IMR-90 (cell line): ENCODE data around the gene SPRED2. TPM values are rescaled to one million over a fixed set of nuclear protein-coding genes. Genes with fewer than 3 reads are reported as not detected.

Experiments
- ATAC-seq: fragments of 200-7000 bp; cut with Tn5 transposase; 2 replicates; pipeline ENCODE4 v1.9.1; 2020; ENCODE audit warnings: low read depth, mild to moderate bottlenecking, moderate library complexity
- BruUV-seq: library from RNA; stranded (reverse); fragments of 400-500 nt; replicated peaks from 2 replicates; lab custom pipeline; 2021; lab: Mats Ljungman, UMichigan
- CTCF ChIA-PET: fragments of 300-600 bp; formaldehyde crosslinking; extraction: SDS; loops from one replicate; lab custom pipeline; 2021; ENCODE audit warnings: antibody characterized with exemption; lab: Yijun Ruan, JAX
- POLR2A ChIA-PET: fragments of 300-600 bp; sonication (Branson Sonifier 250); formaldehyde crosslinking; loops from one replicate; lab custom pipeline; 2022; ENCODE audit warnings: antibody characterized with exemption; ENCODE audit not compliant: unreplicated experiment; lab: Charles Lee
- DNase-seq: peaks from one replicate; pipeline ENCODE4 v3.0.0; 2013
- H2AFZ ChIP-seq: replicated peaks from 2 replicates; pipeline ENCODE3; 2013; ENCODE audit warnings: low read length, mild to moderate bottlenecking; ENCODE audit not compliant: poor library complexity
- H2AK5ac ChIP-seq: 2 replicates; pipeline ENCODE4 v1.6.1; 2013; ENCODE audit warnings: low read depth, low read length, inconsistent platforms
- H2AK9ac ChIP-seq: replicated peaks from 2 replicates; pipeline ENCODE3; 2013; ENCODE audit warnings: mild to moderate bottlenecking, low read depth, low read length, moderate library complexity; ENCODE audit not compliant: poor library complexity
- H2BK120ac ChIP-seq: 2 replicates; pipeline ENCODE4 v1.6.1; 2013; ENCODE audit warnings: low read depth, low read length, inconsistent platforms
- H2BK15ac ChIP-seq: 3 replicates; pipeline ENCODE4 v1.6.1; 2013; ENCODE audit warnings: low read depth, low read length, inconsistent platforms
- H2BK20ac ChIP-seq: 2 replicates; pipeline ENCODE4 v1.6.1; 2013; ENCODE audit warnings: low read depth, mild to moderate bottlenecking, inconsistent platforms, low read length, moderate library complexity
- H2BK5ac ChIP-seq: 2 replicates; pipeline ENCODE4 v1.6.1; 2013; ENCODE audit warnings: mild to moderate bottlenecking, low read depth, low read length, inconsistent platforms; ENCODE audit not compliant: poor library complexity, severe bottlenecking
- H3K14ac ChIP-seq: replicated peaks from 2 replicates; pipeline ENCODE4 v1.6.1; 2013; ENCODE audit warnings: low read depth, low read length, inconsistent platforms
- H3K18ac ChIP-seq: 2 replicates; pipeline ENCODE4 v1.6.1; 2013; ENCODE audit warnings: low read depth, low read length, control low read depth
- H3K23ac ChIP-seq: 2 replicates; pipeline ENCODE4 v1.6.1; 2013; ENCODE audit warnings: low read depth, low read length, inconsistent platforms
- H3K27ac ChIP-seq: 2 replicates; pipeline ENCODE4 v1.5.1; 2013; ENCODE audit warnings: mild to moderate bottlenecking, control low read depth, low read length; ENCODE audit not compliant: insufficient read depth
- H3K27me3 ChIP-seq: 2 replicates; pipeline ENCODE4 v1.6.1; 2013; ENCODE audit warnings: low read length; ENCODE audit not compliant: control insufficient read depth, insufficient read depth
- H3K36me3 ChIP-seq: 2 replicates; pipeline ENCODE4 v1.6.1; 2013; ENCODE audit warnings: low read length, mixed read lengths; ENCODE audit not compliant: control insufficient read depth, insufficient read depth
- H3K4ac ChIP-seq: 2 replicates; pipeline ENCODE4 v1.6.1; 2013; ENCODE audit warnings: low read depth, low read length, inconsistent platforms
- H3K4me1 ChIP-seq: 2 replicates; pipeline ENCODE4 v1.6.1; 2013; ENCODE audit warnings: low read length, mixed read lengths; ENCODE audit not compliant: control insufficient read depth, insufficient read depth
- H3K4me2 ChIP-seq: 2 replicates; pipeline ENCODE4 v1.6.1; 2013; ENCODE audit warnings: low read depth, mild to moderate bottlenecking, control low read depth, low read length, moderate library complexity
- H3K4me3 ChIP-seq: 2 replicates; pipeline ENCODE4 v1.5.1; 2013; ENCODE audit warnings: low read depth, mild to moderate bottlenecking, control low read depth, low read length, moderate library complexity; ENCODE audit not compliant: insufficient read depth
- H3K56ac ChIP-seq: 2 replicates; pipeline ENCODE4 v1.6.1; 2013; ENCODE audit warnings: low read length, inconsistent platforms; ENCODE audit not compliant: insufficient read depth; ENCODE audit errors: extremely low read depth
- H3K79me1 ChIP-seq, 2 experiments: 2 replicates each; pipeline ENCODE4 v1.6.1; 2013; ENCODE audit warnings: low read length in 2 of 2, inconsistent platforms in 1 of 2, low read depth in 1 of 2
- H3K9ac ChIP-seq: 2 replicates; pipeline ENCODE4 v1.6.1; 2013; ENCODE audit warnings: low read depth, low read length, control low read depth
- H3K9me1 ChIP-seq: 2 replicates; pipeline ENCODE4 v1.6.1; 2013; ENCODE audit warnings: low read length, inconsistent platforms; ENCODE audit not compliant: insufficient read depth
- H3K9me3 ChIP-seq: 2 replicates; pipeline ENCODE4 v1.6.1; 2013; ENCODE audit warnings: low read length; ENCODE audit not compliant: control insufficient read depth, insufficient read depth
- H4K20me1 ChIP-seq: 2 replicates; pipeline ENCODE4 v1.6.1; 2013; ENCODE audit warnings: low read length, inconsistent platforms; ENCODE audit not compliant: insufficient read depth
- H4K5ac ChIP-seq: 2 replicates; pipeline ENCODE4 v1.6.1; 2013; ENCODE audit warnings: mild to moderate bottlenecking, low read depth, low read length, control low read depth
- H4K8ac ChIP-seq, 2 experiments: 2 replicates each; pipeline ENCODE4 v1.6.1; 2013; ENCODE audit warnings: low read depth in 2 of 2, low read length in 2 of 2, control low read depth in 1 of 2, inconsistent platforms in 1 of 2
- H4K91ac ChIP-seq: 2 replicates; pipeline ENCODE4 v1.6.1; 2013; ENCODE audit warnings: low read depth, low read length, inconsistent platforms; ENCODE audit not compliant: insufficient read depth
- BHLHE40 ChIP-seq: fragments of 150-350 bp; IDR thresholded peaks from 2 replicates; pipeline ENCODE4 v1.6.1; 2016; ENCODE audit warnings: mild to moderate bottlenecking, low read depth, low read length
- FOS ChIP-seq: fragments of 150-350 bp; IDR thresholded peaks from 2 replicates; pipeline ENCODE4 v1.6.1; 2016; ENCODE audit warnings: low read depth, low read length
- MXI1 ChIP-seq: IDR thresholded peaks from 2 replicates; pipeline ENCODE4 v1.6.1; 2012; ENCODE audit warnings: low read depth, mild to moderate bottlenecking, low read length, moderate library complexity, borderline replicate concordance
- SMC3 ChIP-seq: fragments of 150-350 bp; IDR thresholded peaks from 2 replicates; pipeline ENCODE4 v1.6.1; 2016; ENCODE audit warnings: low read depth, mild to moderate bottlenecking, antibody characterized with exemption, low read length, moderate library complexity
- WGBS, 2 experiments: methylation state at CpG; one replicate each; pipeline versions ENCODE4 v1.1.5 to v1.1.7; 2013; ENCODE audit warnings: missing lambda C conversion rate in 2 of 2; ENCODE audit not compliant: insufficient read length in 1 of 2; ENCODE audit errors: extremely low coverage in 2 of 2; 5-methylcytosine and 5-hydroxymethylcytosine counted together
- dilution Hi-C: fragments of 300-500 bp; cut with HindIII; formaldehyde crosslinking; loops from one replicate; pipeline ENCODE4 v1.14.3; 2018; ENCODE audit warnings: low sequenced_read_pairs; ENCODE audit not compliant: unreplicated experiment
- in situ Hi-C: fragments of 300-500 bp; cut with MboI; formaldehyde crosslinking; loops from 3 replicates; pipeline ENCODE4 v1.14.3; 2019; ENCODE audit warnings: low sequenced_read_pairs, inconsistent platforms, mixed read lengths
- intact Hi-C: fragments of 100-400 bp; cut with micrococcal nuclease; formaldehyde crosslinking; loops from 2 replicates; pipeline ENCODE4 v1.10.0; 2022
- polyA plus RNA-seq, 3 experiments: library from polyadenylated mRNA; depleted of rRNA; stranded (reverse); fragments of >200 nt; gene quantifications; 2 replicates each; pipeline ENCODE4 v1.2.3, GENCODE V29; 2012; ENCODE audit warnings: low replicate concordance in 1 of 3
- total RNA-seq: library from RNA; depleted of rRNA; stranded (reverse); fragments of >200 nt; gene quantifications from 2 replicates; pipeline ENCODE4 v1.2.3, GENCODE V29; 2012
- TF ChIP-seq, protein P1 (sequence below): fragments of 150-350 bp; IDR thresholded peaks from 2 replicates; pipeline ENCODE4 v1.6.1; 2016; ENCODE audit warnings: low read depth, mild to moderate bottlenecking, low read length, moderate library complexity, borderline replicate concordance
- TF ChIP-seq, protein P2 (sequence below): fragments of 150-350 bp; IDR thresholded peaks from 2 replicates; pipeline ENCODE4 v1.6.1; 2017; ENCODE audit warnings: mild to moderate bottlenecking, antibody characterized with exemption, low read length, low read depth

SPRED2 gene
- total and polyA plus RNA-seq, 2 of the 4 experiments (the other 2 are of a cell fraction), result 4.8 to 18.7 TPM

DNA sequence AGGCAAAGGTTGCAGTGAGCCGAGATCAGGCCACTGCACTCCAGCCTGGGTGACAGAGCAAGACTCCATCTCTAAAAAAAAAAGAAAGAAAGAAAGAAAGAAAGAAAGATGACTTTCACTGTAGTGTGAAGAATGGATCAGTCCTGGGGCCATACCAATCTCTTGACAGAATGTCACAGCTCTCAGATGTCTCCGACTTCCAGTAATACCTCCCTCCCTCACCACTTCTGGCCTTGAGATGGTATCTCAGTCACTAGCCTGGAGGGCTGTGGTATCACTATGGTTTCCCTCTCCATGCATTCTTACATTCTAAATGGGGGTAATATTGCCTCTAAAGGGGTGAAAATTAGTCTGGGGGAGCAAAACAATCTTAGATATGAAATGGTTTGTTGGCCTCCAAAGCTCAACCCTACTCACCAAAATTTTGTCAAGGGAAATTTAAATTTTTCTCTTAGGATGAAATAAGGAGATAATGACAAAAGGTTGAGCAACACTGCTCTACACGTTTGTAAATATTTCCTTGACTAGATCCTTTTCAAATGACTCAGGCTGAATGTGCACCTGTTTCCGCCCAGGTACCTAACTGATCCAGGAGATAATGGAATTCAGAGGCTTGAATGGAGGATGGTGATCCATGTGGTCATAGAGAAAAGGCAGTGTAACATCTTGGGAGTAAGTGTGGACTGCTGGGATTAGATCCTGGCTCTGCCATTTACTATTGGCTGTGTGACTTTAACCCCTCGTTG is 19.9 kb upstream of the SPRED2 start:
- no peak for ATAC-seq
- Histone ChIP-seq H4K91ac (no peak overlapping the region), H2AK5ac (no peak overlapping the region), H3K27ac (no peak overlapping the region), H2BK15ac (no peak overlapping the region), H2AFZ (no peak overlapping the region), H3K9me3 (no peaks in the 10 kb centered on the region), H2BK5ac (no peak overlapping the region), H3K9ac (no peak overlapping the region), H3K18ac (no peak overlapping the region), H4K20me1 (no peaks in the 10 kb centered on the region), H3K27me3 (peaks cover 8% of the 10 kb centered on the region; the same call in 1 of the 2 replicates), H4K8ac (no peak overlapping the region), H3K23ac (no peak overlapping the region), H2BK120ac (no peak overlapping the region), H3K4ac (no peak overlapping the region), H4K5ac (no peak overlapping the region), H2AK9ac (no peak overlapping the region), H2BK20ac (no peak overlapping the region), H3K4me1 (no peaks in the 10 kb centered on the region), H3K4me3 (no peak overlapping the region), H3K56ac (no peak overlapping the region), H3K79me1 (no peaks in the 10 kb centered on the region), H3K14ac (no peak overlapping the region), H3K9me1 (no peaks in the 10 kb centered on the region), H3K36me3 (no peaks in the 10 kb centered on the region), H3K4me2 (no peak overlapping the region)
- intact Hi-C loops, result no loop called here
- POLR2A ChIA-PET, result no interaction called here
- CTCF ChIA-PET, result no interaction called here
- BruUV-seq, result no TSS peak
- no peak for DNase-seq
- no CpG with 5 or more reads among the region's 5 CpGs for WGBS, 2 experiments
- TF ChIP-seq SMC3, result no peak
- TF ChIP-seq, protein P1, sequence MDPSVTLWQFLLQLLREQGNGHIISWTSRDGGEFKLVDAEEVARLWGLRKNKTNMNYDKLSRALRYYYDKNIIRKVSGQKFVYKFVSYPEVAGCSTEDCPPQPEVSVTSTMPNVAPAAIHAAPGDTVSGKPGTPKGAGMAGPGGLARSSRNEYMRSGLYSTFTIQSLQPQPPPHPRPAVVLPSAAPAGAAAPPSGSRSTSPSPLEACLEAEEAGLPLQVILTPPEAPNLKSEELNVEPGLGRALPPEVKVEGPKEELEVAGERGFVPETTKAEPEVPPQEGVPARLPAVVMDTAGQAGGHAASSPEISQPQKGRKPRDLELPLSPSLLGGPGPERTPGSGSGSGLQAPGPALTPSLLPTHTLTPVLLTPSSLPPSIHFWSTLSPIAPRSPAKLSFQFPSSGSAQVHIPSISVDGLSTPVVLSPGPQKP, result no peak
- TF ChIP-seq BHLHE40, result no peak
- TF ChIP-seq FOS, result no peak
- TF ChIP-seq, protein P2, sequence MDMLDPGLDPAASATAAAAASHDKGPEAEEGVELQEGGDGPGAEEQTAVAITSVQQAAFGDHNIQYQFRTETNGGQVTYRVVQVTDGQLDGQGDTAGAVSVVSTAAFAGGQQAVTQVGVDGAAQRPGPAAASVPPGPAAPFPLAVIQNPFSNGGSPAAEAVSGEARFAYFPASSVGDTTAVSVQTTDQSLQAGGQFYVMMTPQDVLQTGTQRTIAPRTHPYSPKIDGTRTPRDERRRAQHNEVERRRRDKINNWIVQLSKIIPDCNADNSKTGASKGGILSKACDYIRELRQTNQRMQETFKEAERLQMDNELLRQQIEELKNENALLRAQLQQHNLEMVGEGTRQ, result no peak
- TF ChIP-seq MXI1, result no peak
- in situ Hi-C loops, result no loop called here
- dilution Hi-C loops, result no loop called here
